Activated CD4-positive, alpha-beta T cell treated with anti-CD3 and anti-CD28 coated beads, Interleukin-2, amount 50 U/mL, for 48 hours (primary cell): Measurements from ENCODE around the gene HIVEP2.
A peak's percentile ranks its signal among the peaks of the same experiment; 100 is the strongest.
"Not testable (repeated sequence)": the region's sequence is repeated elsewhere in the genome, so short reads cannot be mapped to it uniquely, and the experiment has no call there.

ENCODE experiments used
- DNase-seq, 2 experiments: peaks; one replicate each; pipeline ENCODE4 v3.0.0-alpha.2; 2020

HIVEP2 gene, protein sequence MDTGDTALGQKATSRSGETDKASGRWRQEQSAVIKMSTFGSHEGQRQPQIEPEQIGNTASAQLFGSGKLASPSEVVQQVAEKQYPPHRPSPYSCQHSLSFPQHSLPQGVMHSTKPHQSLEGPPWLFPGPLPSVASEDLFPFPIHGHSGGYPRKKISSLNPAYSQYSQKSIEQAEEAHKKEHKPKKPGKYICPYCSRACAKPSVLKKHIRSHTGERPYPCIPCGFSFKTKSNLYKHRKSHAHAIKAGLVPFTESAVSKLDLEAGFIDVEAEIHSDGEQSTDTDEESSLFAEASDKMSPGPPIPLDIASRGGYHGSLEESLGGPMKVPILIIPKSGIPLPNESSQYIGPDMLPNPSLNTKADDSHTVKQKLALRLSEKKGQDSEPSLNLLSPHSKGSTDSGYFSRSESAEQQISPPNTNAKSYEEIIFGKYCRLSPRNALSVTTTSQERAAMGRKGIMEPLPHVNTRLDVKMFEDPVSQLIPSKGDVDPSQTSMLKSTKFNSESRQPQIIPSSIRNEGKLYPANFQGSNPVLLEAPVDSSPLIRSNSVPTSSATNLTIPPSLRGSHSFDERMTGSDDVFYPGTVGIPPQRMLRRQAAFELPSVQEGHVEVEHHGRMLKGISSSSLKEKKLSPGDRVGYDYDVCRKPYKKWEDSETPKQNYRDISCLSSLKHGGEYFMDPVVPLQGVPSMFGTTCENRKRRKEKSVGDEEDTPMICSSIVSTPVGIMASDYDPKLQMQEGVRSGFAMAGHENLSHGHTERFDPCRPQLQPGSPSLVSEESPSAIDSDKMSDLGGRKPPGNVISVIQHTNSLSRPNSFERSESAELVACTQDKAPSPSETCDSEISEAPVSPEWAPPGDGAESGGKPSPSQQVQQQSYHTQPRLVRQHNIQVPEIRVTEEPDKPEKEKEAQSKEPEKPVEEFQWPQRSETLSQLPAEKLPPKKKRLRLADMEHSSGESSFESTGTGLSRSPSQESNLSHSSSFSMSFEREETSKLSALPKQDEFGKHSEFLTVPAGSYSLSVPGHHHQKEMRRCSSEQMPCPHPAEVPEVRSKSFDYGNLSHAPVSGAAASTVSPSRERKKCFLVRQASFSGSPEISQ (N-terminal part only)

DNA sequence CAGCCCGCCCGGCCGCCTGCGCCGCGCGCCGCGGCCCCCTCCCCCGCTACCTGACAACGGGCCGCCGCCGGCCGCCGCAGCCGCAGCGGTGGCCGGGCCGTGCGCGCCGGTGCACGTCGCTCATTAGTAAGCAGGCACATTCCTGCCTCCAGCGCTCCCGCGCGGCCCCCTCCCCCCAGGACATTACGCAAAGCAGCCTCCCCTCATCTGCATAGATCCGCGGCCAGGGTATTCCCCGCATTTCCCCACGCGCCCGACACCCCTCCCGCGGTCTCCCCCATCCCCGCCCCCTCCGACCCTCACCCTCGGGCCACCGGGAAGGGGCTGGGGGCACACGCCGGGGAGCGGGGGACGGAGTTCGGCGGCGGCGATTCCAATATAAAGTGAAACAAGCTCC, at the start of gene HIVEP2:
TSS of gene HIVEP2 (minus strand) at position 128 of the 397 bp plus-strand sequence. CDS start 170,438 bp downstream, outside the sequence.
- peak; percentile 92 to 93 for DNase-seq

- DNase-seq: no peak
Observed at GRCh38 chr6:142993977-142994376, 49.0 kb upstream of the HIVEP2 start.

- no peak for DNase-seq
Observed at GRCh38 chr6:142987490-142987889, 42.5 kb upstream of the HIVEP2 start.

GRCh38 chr6:142985281-142985680, 40.3 kb upstream of the HIVEP2 start:
- no peak for DNase-seq

- no peak for DNase-seq
Observed at GRCh38 chr6:142984386-142984785, 39.4 kb upstream of the HIVEP2 start.

DNA sequence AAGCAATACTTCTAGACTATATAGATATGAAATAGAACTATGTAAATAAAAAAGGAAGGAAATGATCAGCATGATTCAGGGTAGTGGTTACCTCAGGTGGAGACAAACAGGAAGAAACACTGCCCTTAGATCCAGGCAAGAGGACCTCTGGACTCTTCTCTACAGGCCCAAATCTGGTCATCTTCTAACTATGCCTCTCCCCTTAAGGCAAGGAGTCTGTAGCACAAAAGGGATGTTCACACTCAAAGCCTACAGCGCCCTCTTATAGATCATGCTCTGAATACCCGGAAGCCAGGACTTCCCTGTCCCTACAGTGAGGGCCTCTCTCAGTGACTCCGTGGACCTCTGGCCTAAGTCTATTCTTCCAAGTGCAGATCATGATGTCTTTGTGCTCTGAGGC, 30.4 kb upstream of the HIVEP2 start:
- no peak for DNase-seq

DNA sequence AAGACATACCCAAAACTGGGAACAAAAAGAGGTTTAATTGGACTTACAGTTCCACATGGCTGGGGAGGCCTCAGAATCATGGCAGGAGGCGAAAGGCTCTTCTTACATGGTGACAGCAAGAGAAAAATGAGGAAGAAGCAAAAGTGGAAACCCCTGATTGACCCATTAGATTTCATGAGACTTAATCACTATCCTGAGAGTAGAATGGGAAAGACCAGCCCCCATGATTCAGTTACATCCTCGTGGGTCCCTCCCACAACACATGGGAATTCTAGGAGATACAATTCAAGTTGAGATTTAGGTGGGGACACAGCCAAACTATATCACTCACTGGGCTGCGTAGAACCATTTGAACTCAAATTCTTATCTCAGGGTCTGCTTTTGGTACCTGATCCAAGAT, 26.0 kb upstream of the HIVEP2 start:
- DNase-seq: not testable (repeated sequence)

GRCh38 chr6:142968601-142969000, 23.6 kb upstream of the HIVEP2 start:
- no peak for DNase-seq

DNA sequence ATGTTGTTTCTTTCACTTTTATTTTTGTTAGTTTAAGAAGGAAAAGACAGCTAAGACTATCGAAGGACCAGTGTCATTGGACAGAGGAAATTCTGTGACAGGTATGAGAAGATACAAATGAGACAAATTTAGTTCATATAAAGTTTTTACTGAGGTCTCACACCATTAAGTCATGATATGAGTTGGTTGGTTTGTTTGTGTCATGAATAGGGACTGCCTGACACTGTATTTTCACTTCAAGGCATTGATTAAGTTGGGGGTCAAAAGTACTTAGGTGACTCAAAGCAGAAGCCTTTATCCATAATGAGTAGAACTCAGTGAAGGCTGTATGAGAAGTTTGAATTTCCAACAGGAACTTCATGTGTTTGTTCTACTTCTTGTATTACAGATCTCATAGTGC, 21.3 kb upstream of the HIVEP2 start:
- DNase-seq: no peak

GRCh38 chr6:142965164-142965563, 20.2 kb upstream of the HIVEP2 start:
- DNase-seq: no peak

- DNase-seq: no peak
Observed at GRCh38 chr6:142960098-142960497, 15.1 kb upstream of the HIVEP2 start.

DNA sequence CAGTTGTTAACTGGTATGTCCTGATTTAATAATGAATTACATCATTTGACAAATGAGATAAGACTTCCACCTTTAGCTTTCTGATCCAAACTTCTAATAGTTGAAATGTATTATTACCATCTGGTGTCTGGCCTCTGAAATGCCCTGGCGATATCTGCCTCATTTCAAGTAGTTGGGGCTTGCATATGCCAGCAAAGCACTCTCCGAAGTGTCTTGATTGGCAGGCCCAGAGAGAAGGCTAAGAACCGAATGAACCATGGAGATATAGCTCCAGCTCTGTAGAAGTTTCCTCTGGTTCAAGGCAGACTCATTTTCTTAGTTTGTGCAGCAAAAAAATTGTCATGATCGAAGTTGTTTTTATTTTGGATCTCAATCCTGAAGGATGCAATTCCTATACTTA, 13.4 kb upstream of the HIVEP2 start:
- no peak for DNase-seq

- no peak for DNase-seq
Observed at GRCh38 chr6:142956726-142957125, 11.8 kb upstream of the HIVEP2 start.

DNA sequence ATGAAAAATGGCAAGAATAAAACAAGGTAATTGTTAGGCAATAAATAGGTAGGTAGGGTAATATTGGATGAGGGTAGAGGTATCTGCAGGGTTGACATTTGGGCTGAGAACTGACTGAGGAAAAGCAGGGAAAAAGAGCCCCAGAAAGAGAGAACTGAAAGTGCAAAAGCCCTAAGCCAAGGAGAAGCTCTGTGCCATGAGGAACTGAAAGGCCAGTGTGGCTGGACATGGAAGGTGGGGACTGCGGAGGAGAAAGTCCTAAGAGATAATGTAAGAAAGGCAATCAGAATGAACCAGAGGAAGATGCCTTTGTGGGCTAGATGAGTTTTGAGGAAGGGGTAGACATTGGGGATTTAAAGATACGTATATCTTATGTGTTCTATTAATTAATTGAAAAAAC, 9.9 kb upstream of the HIVEP2 start:
- no peak for DNase-seq

DNA sequence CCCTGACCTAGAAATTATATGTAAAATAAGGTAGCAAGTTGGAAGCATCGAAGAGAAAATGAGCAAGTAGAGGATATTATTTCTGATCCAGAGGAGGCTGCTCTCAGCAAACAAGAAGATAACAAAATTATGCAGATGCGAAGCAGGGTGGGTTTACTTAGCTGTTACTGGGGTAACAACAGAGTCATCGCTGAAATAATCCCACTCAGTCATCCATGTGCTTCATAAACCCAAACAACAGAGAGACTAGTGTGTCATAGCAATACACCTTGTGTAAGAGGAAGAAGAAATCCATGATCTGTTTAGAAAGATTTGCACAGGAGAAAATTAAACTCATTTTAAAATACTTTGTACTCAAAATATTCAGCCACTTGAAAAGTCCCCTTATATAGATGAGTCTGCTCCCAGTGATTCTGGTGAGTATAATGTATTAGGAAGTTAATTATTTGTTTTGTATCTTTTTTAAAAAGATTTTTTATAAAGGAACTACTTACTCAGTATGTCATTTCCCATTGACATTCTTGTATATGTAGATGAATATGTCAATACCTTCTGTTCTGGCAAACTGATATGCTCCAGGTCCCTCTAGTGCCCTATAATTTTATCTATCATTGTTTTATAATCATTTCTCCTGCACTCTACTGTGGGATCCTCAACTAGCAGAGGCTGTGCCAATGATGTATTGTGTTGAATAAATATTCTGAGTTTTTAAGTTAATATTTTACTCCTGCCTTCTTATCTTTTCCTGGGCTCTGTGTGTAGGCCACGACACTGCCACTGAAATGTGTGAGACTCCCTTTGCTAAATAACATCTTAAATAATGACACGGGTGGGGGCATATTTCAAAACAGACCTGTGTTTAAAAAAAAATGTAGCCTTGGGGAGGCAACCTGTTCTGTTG, 8.6 kb upstream of the HIVEP2 start:
- no peak for DNase-seq

DNA sequence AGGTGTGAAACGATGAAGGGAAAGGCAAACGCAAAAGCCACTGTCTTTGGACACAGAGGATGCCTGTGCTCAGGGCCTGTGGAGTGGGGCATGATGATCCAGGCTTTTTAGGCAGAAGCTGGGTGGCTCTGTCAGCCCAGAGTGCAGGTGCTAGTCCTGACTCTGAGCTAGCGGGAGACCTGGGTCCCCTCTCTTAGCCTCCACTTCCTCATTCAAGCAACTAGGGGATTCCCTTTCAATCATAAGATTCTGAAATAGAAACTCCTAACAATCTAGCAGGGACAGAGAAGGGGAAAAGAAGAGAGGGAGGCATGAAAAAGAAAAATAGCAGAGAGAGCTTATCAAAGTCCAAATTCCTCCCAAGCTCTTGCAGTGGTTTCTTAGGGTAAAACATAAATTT, 7.6 kb upstream of the HIVEP2 start:
- DNase-seq: no peak

- DNase-seq: no peak
Observed at GRCh38 chr6:142950291-142950690, 5.3 kb upstream of the HIVEP2 start.

DNA sequence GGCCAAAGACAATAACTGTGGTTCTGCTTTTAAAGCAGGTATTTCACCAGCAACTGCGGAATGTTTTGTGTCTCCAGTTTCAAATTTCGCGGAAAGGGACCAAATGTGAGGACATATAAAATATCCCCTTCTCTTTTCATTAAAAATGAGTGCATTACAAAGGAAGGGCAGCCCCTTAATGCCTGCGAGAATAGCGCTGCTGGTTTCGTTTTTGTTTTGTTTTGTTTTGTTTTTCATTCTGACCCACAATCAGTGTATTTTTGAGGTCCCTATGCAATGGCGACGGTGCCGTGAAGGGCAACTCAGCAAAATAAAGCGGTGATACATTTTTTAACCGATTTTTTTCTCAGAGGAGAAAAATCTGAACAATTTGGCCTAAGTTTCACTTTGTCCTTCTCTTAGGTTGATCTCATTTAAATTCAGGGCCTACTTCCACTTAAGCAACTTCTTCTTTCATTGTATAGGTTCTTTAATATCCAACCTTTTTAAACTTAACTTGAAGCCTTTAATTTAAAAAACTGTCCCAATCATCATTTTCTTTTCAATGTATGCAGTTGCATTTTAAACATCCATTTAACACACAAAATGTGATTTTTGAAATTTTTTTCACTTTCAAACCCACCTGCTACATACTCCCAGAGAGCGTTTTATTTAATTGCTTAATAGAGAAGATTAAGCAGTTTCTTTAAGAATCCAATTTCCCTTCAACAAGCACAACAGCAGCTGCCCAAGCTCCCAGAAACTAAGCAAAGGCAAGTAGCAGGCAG, 2.9 kb upstream of the HIVEP2 start:
- DNase-seq: no peak

GRCh38 chr6:142946924-142947713, 2.1 kb upstream of the HIVEP2 start:
- peak; percentile 81 to 86 for DNase-seq

GRCh38 chr6:142946181-142946923, 1.4 kb upstream of the HIVEP2 start:
- peak; percentile 92 to 94 for DNase-seq
